Uterus (tissue), 4 donors: ENCODE measurements around the gene NME5. TPM values are rescaled to one million over a fixed set of nuclear protein-coding genes. Genes with fewer than 3 reads are reported as not detected.

Experiments
- DNase-seq, 2 donors: peaks; one replicate each; pipeline ENCODE4 v3.0.0-alpha.2; 2019 to 2020
- H3K27ac ChIP-seq, 2 donors: fragments of 200-600 bp; sonication (generic); 1 replicate in 1 of 2; 2 replicates in 1 of 2; pipeline ENCODE4 v1.5.1; 2016 to 2018
- H3K27me3 ChIP-seq, 2 donors: fragments of 200-600 bp; sonication (generic); one replicate each; pipeline ENCODE4 v1.5.1; 2018 to 2019; ENCODE audit warnings: control low read depth in 1 of 2
- H3K36me3 ChIP-seq, 2 donors: fragments of 200-600 bp; sonication (generic); one replicate each; pipeline ENCODE4 v1.5.1; 2019; ENCODE audit warnings: control low read depth in 1 of 2
- H3K4me1 ChIP-seq, 2 donors: fragments of 200-600 bp; sonication (generic); one replicate each; pipeline ENCODE4 v1.5.1; 2018 to 2019; ENCODE audit warnings: control low read depth in 1 of 2
- H3K4me3 ChIP-seq, 2 donors: fragments of 200-600 bp; sonication (generic); 1 replicate in 1 of 2; 2 replicates in 1 of 2; pipeline ENCODE4 v1.5.1; 2018 to 2019; ENCODE audit warnings: mild to moderate bottlenecking in 1 of 2
- H3K9me3 ChIP-seq, 2 donors: fragments of 200-600 bp; sonication (generic); one replicate each; pipeline ENCODE4 v1.5.1; 2019; ENCODE audit warnings: control low read depth in 1 of 2
- CTCF ChIP-seq, 4 experiments: fragments of 200-600 bp in 2 of 4; fragments of 450-650 bp in 2 of 4; sonication (generic) in 2 of 4; IDR thresholded peaks; one replicate each; pipeline ENCODE4 v1.5.1; 2016 to 2019; ENCODE audit warnings: antibody characterized with exemption in 4 of 4, mild to moderate bottlenecking in 2 of 4, moderate library complexity in 1 of 4
- POLR2A ChIP-seq, 2 donors: fragments of 450-650 bp; IDR thresholded peaks; one replicate each; pipeline ENCODE4 v1.6.1; 2016; ENCODE audit warnings: antibody characterized with exemption in 2 of 2, mild to moderate bottlenecking in 1 of 2, moderate library complexity in 1 of 2
- intact Hi-C: fragments of 100-400 bp; cut with DNase I; formaldehyde crosslinking; loops from one replicate; pipeline ENCODE4 v1.15.1; 2023; ENCODE audit warnings: low total_unique reads
- small RNA-seq: library from RNA; depleted of rRNA; stranded (forward); fragments of <200 nt; gene quantifications from one replicate; pipeline ENCODE3, GENCODE V24; 2016
- total RNA-seq, 4 donors: library from RNA; depleted of rRNA in 3 of 4; stranded (reverse); fragments of >200 nt in 3 of 4; gene quantifications; one replicate each; pipeline versions ENCODE4 v1.1.0 to v1.2.4, GENCODE V29; 2014 to 2023
- donor health status: DM: yes; HTN: yes; CAD: no.

Gene NME5
- total RNA-seq, 4 donors from 2014 or later = 0.26 to 9.2 (median 2.0) TPM; not detected in 1

GRCh38 chr5:138068742-138069600 is 70.3 kb downstream of the NME5 start:
- intact Hi-C loops = no loop called here

GRCh38 chr5:138067945-138068344 is 71.3 kb downstream of the NME5 start:
- DNase-seq = no peak
- no peaks in the 10 kb centered on the region for H3K9me3 ChIP-seq
- no peaks in the 10 kb centered on the region for H3K4me1 ChIP-seq
- H3K27ac ChIP-seq = no peak overlapping the region
- intact Hi-C loops = no loop called here
- no peak overlapping the region for H3K4me3 ChIP-seq
- TF ChIP-seq POLR2A (IDR thresholded peaks at IDR 0.05) (no peak), CTCF (IDR thresholded peaks at IDR 0.05) (no peak)
- H3K27me3 ChIP-seq = no peaks in the 10 kb centered on the region
- H3K36me3 ChIP-seq = no peaks in the 10 kb centered on the region

More at GRCh38 chr5:138068742-138069600, 70.3 kb downstream of the NME5 start:
- no peaks in the 10 kb centered on the region for H3K27me3 ChIP-seq
- DNase-seq = peak; percentile 48 to 51
- H3K36me3 ChIP-seq = no peaks in the 10 kb centered on the region
- H3K4me3 ChIP-seq = no peak overlapping the region
- H3K27ac ChIP-seq = no peak overlapping the region
- TF ChIP-seq CTCF (IDR thresholded peaks at IDR 0.05) (peak; percentile 48 to 58 (median 53)), POLR2A (IDR thresholded peaks at IDR 0.05) (no peak)
- no peaks in the 10 kb centered on the region for H3K4me1 ChIP-seq
- no peaks in the 10 kb centered on the region for H3K9me3 ChIP-seq

Small RNAs within 50 kb of the gene (small RNA-seq; reads per million reads assigned to genes)
- gene RNU6-1148P (not detected), gene RNU6-460P (not detected), gene RNU6-888P (not detected)

Other genes with a start within 250 kb of the NME5 start
- not detected for gene PKD2L2, start 250.0 kb downstream of the NME5 start, total RNA-seq
- gene FAM13B, start 106.3 kb downstream of the NME5 start, total RNA-seq = 100 to 1,000 TPM in 1 of 4 donors, 10 to 100 TPM in 3; 40.6 to 104 (median 58.1) TPM
- not detected for gene WNT8A, start 55.4 kb downstream of the NME5 start, total RNA-seq
- gene BRD8, start 39.2 kb upstream of the NME5 start, total RNA-seq = 10 to 100 TPM; 23.2 to 69.8 (median 58.9) TPM
- 10 to 100 TPM in 1 of 4 donors, not detected in 3; 33.8 TPM for gene KIF20A, start 39.7 kb upstream of the NME5 start, total RNA-seq
- 10 to 100 TPM in 3 of 4 donors, 1 to 10 TPM in 1; 7.1 to 58.1 (median 16.0) TPM for gene CDC23, start 73.9 kb upstream of the NME5 start, total RNA-seq
- 1 to 10 TPM in 1 of 4 donors, under 1 TPM in 1, not detected in 2; 0.30 to 1.2 TPM for gene GFRA3, start 135.2 kb upstream of the NME5 start, total RNA-seq
- gene CDC25C, start 192.4 kb upstream of the NME5 start, total RNA-seq = 1 to 10 TPM in 1 of 4 donors, not detected in 3; 4.6 TPM
- 10 to 100 TPM; 20.0 to 54.4 (median 26.4) TPM for gene FAM53C, start 198.8 kb upstream of the NME5 start, total RNA-seq
- 10 to 100 TPM; 21.8 to 96.4 (median 51.5) TPM for gene KDM3B, start 213.3 kb upstream of the NME5 start, total RNA-seq